DMS114 treated with DMSO at 0.1 percent for 48 hours (cell line): ENCODE measurements around the gene RFK.
"Not testable (repeated sequence)": the region's sequence is repeated elsewhere in the genome, so short reads cannot be mapped to it uniquely, and the experiment has no call there.

Experiments used
- DNase-seq: peaks from one replicate; lab custom pipeline; 2025; ENCODE audit not compliant: unreplicated experiment; lab: John Stamatoyannopoulos, UW

The RFK gene

DNA sequence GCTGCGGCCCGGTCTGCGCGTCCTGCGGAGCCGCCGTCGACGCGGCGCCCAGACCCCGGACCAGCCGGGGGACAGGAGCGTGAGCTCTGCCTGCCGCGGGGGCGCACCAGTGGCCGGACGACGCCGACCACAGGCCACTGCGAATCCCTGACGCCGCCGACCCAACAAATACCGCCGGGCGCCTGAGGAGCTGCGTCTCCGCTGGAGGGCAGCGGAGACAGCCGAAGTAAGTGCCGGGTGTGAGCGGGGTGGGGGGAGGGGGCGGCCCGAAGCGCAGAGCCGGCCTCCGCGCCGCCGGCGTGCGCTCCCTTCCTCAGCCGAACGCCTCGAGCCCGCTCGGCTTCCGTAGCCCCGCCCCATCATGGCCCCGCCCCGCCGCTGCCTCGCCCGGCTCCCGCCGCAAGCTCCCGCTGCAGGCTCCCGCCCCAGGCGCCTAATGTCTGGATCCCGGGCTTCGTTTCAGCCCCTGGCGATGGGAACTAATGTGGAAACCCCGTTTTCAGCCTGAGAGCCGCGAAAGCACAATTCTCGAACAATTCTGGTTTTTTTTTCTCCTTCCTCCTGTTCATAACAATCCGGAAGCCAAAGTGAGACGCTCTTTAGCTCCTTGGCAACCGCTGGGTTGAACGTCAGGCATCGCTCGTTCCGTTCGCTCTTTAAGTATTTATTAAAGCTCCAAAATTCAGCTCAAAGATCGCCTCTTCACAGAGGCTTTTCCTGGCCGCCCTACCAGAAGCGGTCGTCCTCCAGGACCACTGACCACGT, at the start of gene RFK:
Gene RFK (minus strand): TSS at position 232 of the 765 bp plus-strand sequence. CDS start 255 bp downstream, outside the sequence.
- DNase-seq: peak; percentile 74

DNA sequence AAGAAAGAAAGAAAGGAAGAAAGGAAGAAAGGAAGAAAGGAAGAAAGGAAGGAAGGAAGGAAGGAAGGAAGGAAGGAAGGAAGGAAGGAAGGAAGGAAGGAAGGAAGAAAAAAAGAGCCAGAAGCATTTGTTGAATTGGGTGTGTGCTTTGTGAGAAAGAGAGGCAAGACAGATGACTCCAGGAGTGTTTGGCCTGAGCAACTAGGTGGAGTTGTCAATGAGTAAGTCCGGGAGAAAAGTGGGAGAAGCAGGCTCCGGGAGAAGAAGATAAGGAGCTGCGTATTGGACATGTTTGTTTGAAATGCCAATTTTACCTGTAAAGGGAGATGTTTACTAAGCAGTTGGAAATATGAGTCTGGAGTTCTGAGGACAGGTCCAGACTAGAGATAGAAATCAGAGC, 49.7 kb upstream of the RFK start:
- DNase-seq: no peak

DNA sequence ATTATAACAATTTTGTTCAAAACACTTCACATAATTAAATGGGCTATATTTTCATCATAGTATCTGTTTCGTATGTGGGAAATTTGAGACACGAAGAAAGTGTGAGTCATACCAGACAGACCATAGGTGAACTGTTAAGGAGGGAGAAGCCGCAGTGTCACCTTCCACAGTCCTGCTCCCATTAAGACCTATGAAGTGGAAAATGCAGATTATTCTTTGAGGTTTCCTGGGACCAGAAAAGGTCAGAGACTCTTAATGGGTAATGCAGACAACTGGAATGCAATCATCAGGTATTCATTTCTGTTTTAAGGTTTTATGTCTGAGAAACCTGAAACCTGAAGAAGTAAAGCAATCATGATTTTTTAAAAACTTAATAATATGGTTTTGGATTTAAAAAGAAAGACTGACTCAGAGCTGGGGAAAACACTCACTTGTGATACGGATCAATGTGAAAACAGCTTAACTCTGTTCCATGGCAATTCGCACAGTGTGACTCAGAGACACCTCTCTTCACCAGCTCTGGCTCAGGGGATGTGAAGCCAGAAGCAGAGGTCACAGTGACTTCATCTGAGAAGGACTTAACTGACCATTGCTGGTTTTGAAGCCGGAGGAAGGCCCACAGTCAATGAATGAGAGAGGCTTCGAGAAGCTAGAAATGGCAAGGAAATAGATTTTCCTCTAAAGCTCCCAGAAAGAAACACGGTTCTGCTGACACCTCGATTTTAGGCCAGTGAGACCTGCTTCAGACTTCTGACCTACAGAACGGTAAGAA, 47.5 kb upstream of the RFK start:
- DNase-seq: no peak

DNA sequence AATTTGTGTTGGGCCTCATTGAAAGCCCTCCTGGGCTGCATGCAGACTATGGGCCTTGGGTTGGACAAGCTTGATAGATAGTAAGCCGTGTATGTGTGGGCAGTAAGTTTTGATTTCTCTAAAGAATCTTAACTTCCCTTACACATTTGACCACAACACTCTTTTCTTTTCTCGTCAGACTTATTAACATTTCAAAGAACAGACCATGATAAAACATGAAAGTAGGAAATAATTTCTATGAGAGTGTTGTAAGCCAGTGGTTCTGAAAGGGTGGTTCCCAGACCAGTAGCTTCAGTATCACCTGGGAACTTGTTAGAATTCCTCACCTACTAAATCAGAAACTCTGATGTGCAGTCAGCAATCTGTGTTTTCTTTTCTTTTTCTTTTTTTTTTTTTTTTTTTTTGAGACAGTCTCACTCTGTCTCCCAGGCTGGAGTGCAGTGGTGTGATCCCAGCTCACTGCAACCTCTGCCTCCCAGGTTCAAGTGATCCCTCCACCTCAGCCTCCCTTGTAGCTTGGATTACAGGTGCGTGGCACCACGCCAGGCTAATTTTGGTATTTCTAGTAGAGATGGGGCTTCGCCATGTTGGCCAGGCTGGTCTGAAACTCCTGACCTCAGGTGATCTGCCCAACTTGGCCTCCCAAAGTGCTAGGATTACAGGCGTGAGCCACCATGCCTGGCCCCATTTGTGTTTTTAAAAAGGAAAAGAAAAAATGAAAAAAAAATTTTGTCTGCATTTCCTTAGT, 44.8 kb upstream of the RFK start:
- DNase-seq: no peak

DNA sequence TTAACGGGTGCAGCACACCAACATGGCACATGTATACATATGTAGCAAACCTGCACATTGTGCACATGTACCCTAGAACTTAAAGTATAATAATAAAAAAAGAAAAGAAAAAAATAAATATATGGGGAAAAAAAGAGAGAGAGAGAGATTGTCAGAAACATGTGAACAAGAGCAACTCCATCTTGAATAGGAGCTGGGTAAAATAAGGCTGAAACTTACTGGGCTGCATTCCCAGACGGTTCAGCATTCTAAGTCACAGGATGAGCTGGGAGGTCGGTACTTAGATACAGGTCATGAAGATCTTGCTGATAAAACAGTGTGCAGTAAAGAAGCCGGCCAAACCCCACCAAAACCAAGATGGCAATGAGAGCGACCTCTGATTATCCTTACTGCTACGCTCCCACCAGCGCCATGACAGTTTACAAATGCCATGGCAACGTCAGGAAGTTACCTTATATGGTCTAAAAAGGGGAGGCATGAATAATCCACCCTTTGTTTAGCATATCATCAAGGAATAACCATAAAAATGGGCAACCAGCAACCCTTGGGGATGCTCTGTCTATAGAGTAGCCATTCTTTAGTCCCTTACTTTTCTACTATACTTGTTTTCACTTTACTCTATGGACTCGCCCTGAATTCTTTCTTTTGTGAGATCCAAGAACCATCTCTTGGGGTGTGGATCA, 42.9 kb upstream of the RFK start:
- DNase-seq: not testable (repeated sequence)

DNA sequence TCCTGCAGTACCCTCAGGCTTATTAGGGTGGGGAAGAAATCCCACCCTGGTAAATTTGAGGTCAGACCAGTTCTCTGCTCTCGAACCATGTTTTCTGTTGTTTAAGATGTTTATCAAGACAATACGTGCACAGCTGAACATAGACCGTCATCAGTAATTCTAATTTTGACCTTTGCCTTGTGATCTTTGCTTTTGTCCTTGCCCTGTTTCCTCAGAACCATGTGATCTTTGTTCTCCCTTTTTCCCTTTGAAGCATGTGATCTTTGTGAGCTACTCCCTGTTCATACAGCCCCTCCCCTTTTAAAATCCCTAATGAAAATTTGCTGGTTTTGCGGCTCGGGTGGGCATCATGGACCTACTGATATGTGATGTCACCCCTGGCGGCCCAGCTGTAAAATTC, 40.7 kb upstream of the RFK start:
- not testable (repeated sequence) for DNase-seq

DNA sequence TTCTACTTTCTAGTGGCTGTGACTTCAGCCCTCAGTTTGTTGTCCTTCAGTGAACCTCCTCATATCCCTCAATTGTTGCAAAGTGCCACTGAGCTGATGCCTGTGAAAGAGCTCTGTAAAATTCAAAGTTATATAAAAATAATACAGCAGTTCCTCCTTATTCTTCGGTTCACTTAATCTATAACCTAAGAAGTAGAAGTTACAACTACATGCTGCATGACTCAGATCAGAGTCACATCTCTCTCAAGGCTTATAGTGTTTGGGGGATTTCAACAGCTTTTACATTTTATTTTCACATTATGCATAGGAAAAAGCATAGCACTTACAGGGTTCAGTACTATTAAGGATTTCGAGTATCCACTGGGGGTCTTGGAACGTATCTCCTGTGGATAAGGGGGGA, 39.6 kb upstream of the RFK start:
- DNase-seq: no peak

DNA sequence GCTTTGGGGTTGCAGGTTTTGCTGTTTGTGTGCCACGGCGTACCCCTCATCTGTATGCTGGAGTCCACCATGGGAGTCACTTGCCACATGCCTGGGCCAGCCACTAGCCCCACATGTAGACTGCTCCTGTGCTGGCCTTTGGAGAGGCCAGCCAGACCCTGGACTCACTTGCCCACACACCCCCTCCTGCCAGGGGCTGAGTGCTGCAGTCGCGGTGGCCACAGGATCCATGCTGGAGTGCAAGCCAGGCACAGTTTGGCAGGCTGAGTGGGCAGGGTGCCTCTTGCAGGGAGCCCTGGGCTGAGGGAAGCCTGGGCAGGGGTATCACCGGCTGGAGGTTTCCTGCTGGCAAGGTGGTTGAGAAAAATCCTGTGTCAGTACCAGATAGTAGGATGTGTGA, 39.2 kb upstream of the RFK start:
- no peak for DNase-seq

DNA sequence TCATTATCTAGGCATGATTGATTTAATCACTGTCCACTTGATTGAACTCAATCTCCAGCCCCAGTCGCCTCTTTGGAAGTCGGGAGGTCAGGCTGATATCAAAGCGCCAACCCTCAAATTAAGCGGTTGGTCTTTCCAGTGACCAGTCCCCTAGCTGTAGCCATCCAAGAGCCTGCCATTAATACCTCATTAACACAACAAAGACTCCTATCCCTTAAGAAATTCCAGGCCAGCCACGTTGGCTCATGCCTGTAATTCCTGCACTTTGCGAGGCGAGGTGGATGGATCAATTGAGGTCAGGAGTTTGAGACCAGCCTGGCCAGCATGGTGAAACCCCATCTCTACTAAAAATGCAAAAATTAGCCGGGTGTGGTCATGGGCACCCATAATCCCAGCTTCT, 37.4 kb upstream of the RFK start:
- DNase-seq: no peak

DNA sequence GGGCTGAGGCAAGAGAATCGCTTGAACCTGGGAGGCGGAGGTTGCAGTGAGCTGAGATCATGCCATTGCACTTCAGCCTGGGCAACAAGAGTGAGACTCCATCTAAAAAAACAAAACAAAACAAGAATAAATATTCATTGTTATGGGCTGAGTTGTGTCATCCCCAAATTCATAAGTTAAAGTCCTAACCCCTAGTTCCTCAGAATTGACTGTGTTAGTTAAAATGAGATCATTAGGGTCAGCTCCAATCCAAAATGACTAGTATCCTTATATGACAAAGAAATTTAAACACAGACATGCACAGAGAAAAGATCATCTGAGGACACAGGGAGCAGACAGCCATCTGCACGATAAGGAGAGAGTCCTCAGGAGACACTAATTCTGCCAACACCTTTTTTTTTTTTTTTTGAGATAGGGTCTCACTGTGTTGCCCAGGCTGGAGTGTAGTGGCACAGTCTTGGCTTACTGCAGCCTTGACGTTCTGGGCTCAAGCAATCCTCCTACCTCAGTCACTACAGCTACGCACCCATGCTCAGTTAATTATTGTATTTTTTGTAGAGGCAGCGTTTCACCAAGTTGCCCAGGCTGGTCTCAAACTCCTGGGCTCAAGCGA, 32.7 kb upstream of the RFK start:
- no peak for DNase-seq

DNA sequence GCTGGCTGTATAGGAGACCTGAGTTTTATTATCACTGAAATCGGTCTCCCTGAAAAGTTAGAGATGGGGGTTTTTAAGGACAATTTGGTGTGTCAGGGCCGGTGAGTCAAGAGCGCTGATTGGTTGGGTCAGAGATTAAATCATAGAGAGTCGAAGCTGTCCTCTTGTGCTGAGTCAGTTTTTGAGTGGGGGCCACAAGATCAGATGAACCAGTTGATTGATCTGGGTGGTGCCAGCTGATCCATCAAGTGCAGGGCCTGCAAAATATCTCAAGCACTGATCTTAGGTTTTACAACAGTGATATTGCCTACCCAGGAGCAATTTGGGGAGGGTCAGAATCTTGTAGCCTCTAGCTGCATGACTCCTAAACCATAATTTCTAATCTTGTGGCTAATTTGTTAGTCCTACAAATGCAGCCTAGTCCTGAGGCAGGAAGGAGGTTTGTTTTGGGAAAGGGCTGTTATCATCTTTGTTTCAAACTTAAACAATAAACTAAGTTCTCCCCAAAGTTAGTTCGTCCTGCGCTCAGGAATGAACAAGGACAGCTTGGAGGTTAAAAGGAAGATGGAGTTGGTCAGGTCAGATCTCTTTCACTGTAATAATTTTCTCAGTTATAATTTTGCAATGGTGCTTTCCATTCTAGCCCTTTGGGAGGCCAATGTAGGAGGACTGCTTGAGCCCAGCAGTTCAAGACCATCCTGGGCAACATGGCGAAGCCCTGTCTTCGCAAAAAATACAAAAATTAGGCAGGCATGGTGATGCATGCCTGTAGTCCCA, 31.6 kb upstream of the RFK start:
- no peak for DNase-seq

DNA sequence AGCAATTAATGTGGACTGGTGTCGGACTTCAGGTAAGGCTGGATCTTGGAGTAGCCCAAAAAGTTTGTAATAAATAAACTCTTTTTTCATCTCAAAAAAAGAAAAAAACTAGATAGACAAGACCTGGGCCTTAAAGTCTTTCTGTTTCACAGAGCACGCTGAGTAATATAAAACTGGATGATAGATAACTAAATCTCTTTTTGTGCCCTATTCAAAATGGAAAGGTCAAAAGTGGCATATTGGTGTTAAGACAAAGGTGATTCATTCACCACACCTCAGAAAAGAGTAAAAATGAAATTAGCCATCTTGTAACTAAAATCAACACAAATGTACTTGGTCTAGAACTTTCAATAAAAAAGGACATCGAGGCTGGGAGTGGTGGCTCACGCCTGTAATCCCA, 30.3 kb upstream of the RFK start:
- DNase-seq: no peak

DNA sequence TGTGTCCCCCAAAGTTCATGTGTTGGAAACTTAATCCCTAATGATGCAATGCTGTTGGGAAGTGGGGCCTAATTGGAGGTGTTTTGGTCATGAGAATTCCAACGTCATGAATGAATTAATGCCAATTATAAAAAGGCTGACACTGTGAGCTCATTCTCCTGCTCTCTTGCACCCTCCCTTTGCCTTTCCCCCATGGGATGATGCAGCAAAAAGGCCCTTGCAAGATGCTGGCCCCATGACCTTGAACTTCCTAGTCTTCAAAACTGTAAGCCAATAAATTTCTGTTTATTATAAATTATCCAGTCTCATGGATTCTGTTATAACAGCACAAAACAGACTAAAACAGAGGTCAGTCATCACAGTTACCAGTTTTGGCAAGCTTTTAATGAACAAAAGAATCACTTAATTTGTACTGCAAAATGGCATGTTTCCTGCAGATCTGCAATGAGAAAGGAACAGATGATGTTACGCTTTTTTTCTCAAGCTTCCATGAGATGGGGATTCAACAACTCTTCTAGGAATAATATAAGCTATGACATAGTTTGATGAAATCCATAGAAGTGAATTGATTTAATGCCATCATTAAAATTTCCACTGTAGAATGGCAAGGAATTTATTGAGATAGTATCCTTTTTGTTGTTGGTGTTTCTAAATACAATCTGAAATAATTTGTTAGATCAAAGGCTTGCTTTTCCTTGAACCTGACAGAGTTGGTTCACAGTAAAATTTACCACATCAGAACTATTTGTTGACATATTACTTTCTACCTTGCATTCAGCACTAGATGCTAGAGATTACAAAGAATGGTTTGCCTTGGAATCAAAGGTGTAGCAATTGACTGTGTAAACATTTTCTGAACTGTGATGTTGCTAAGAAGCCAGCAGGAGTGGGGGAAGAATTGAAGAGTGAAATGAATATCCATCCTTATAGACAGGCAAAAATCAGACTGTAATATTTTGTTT, 29.3 kb upstream of the RFK start:
- DNase-seq: no peak

DNA sequence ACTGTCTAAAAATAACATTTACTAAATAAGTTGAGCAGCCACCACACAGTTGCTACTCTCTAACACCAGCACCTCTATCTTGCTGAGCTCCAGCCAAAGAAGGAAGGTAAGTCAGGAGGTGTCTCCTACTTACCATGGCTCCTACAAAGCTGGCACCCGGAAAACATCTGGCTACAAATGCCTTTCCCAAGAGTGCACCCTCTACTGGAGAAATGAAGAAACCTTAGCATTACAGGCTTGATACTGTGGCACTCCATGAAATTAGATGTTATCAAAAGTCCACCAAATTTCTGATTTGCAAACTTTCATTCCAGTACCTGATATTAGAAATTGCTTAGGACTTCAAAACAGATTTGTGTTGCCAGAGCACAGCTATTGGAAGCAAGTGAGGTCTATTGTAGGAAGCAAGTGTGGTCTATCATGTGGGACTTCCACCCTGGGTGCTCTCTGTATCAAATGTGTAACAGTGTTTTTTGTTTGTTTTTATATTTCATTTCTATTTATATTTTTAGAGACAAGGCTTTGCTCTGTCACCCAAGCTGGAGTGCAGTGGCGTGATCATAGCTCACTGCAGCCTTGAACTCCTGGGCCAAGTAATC, 25.7 kb upstream of the RFK start:
- DNase-seq: no peak

DNA sequence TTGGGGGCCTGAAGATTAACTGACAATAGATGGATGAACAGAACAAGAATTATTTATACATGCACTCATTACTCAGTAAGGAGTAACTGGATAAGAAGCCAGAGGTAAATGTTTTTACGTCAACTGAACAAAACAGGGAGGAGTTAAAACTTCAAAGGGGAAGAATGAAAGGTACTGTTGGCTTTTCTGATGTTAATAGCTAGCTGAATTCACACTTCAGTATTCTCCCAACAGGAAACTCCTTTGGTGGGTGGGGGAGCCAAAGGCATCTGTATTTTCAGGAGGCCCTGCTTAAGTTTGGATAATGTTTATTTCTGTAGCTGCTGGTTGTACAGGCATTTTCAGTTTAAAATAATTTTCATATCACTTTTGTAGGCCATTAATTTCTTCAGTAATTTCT, 23.2 kb upstream of the RFK start:
- DNase-seq: no peak

DNA sequence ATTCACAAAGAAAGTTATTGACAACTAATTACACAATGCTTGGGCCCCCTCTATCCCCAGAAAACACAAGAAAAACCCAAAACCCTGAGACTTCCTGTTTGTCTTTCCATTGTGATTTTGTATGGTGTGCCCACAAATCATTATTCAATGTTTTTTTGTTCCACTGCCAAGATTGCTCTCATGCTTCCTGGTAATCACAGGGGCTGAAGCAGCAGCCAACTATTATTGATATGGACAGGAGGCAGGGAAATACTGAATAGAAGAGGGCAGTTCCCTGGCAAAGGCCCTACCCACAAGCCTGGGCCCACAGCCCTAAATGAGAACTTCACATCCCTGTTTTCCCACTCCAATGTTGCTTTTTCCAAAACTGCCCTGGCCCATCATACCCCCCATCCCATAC, 21.5 kb upstream of the RFK start:
- DNase-seq: no peak

DNA sequence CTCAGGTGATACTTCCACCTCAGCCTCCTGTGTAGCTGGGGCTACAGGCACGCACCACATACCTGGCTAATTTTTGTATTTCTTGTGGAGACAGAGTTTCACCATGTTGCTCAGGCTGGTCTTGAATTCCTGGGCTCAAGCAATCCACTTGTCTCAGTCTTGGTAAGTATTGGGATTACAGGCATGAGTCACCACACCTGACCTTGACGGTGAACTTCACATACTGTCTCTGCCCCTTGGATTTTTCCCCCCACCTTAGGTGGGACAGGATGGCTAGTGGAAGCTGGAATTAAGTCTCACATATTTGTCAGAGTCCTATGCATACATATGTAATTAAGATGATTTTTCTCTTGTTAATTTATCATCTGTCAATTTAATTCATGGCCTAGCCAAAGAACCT, 20.9 kb upstream of the RFK start:
- no peak for DNase-seq

DNA sequence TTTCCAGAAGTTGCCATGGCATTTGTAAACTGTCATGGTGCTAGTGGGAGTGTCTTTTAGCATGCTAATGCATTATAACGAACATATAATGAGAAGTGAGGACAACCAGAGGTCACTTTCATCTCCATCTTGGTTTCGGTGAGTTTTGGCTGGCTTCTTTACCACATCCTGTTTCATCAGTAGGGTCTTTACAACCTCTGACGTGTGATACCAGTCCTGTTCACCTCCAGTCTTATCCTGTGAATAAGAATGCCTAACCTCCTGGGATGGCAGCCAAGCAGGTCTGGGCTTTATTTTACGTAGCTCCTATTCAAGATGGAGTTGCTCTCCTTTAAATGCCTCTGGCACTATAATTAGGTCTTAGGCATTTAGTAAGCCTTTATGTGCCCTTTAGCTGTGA, 20.4 kb upstream of the RFK start:
- DNase-seq: no peak

DNA sequence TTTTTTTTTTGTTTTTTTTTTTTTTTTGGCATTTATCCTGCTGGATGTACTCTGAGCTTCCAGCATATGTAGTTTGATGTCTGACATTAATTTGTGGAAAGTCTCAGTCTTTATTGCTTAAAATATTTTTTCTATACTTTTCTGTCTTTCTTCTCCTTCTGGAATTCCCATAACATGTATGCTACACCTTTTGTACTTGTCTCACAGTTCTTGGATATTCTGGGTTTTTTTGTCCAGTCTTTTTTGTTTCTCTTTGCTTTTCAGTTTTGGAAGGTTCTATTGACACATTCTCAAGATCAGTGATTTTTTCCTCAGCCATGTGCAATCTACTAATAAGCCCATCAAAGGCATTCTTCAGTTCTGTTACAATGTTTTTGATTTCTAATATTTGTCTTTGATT, 19.4 kb upstream of the RFK start:
- no peak for DNase-seq
